Measurements from ENCODE around the gene KMT2B. TPM values are rescaled to one million over a fixed set of nuclear protein-coding genes. Genes with fewer than 3 reads are reported as not detected.
"Not testable (repeated sequence)": the region's sequence is repeated elsewhere in the genome, so short reads cannot be mapped to it uniquely, and the experiment has no call there.

KMT2B gene
- total RNA-seq, 6 experiments from 2014 or later: 10.5 to 23.1 (median 15.0) TPM

DNA sequence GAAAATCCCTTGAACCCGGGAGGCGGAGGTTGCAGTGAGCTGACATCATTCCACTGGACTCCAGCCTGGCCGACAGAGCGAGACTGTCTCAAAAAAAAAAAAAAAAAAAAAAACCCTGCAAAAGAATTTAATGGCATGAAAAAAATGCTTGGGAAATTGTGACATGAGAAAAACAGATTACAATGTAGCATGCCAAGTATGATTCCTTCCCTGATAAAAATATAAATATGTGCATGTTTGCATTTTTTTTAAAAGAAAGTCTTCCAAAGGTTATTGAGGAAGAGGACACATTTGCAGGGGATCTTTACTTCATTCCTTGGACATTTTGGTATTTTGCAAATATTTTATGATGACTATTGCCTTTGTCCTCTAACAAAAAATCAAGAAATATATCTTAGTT, 28.0 kb upstream of the KMT2B start:
- no peak for ATAC-seq
- 56% methylated on average over 2 of the region's 4 CpGs for WGBS (ENCODE audit: insufficient coverage, low coverage, low lambda C conversion rate, missing lambda C conversion rate)
- Histone ChIP-seq H3K27ac (no peak overlapping the region), H3K4me3 (no peak overlapping the region), H3K36me3 (no peaks in the 10 kb centered on the region), H3K27me3 (no peaks in the 10 kb centered on the region), H3K9me3 (no peaks in the 10 kb centered on the region), H3K4me1 (no peaks in the 10 kb centered on the region)
- TF ChIP-seq POLR2A (IDR thresholded peaks at IDR 0.05): no peak
- TF ChIP-seq, protein P1, sequence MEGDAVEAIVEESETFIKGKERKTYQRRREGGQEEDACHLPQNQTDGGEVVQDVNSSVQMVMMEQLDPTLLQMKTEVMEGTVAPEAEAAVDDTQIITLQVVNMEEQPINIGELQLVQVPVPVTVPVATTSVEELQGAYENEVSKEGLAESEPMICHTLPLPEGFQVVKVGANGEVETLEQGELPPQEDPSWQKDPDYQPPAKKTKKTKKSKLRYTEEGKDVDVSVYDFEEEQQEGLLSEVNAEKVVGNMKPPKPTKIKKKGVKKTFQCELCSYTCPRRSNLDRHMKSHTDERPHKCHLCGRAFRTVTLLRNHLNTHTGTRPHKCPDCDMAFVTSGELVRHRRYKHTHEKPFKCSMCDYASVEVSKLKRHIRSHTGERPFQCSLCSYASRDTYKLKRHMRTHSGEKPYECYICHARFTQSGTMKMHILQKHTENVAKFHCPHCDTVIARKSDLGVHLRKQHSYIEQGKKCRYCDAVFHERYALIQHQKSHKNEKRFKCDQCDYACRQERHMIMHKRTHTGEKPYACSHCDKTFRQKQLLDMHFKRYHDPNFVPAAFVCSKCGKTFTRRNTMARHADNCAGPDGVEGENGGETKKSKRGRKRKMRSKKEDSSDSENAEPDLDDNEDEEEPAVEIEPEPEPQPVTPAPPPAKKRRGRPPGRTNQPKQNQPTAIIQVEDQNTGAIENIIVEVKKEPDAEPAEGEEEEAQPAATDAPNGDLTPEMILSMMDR (IDR thresholded peaks at IDR 0.05): no peak
- no peak for DNase-seq
- intact Hi-C loops (cut with DNase I): loop anchor here (10.0 kb wide), 2 partner anchors 135 to 145 kb away; no protein-coding TSS in a partner anchor

DNA sequence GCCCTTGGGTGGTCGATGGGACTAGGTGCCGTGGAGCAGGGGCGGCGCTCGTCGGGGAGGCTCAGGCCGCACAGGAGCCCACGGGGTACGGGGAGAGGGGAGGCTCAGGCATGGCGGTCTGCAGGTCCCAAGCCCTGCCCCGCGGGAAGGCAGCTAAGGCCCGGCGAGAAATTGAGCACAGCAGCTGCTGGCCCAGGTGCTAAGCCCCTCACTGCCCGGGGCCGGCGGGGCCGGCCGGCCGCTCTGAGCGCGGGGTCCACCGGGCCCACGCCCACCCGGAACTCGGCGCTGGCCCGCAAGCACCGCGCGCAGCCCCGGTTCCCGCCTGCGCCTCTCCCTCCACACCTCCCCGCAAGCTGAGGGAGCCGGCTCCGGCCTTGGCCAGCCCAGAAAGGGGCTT, 26.7 kb upstream of the KMT2B start:
- not testable (repeated sequence) for H3K4me3 ChIP-seq, H3K27ac ChIP-seq, H3K27me3 ChIP-seq, H3K9me3 ChIP-seq, DNase-seq, H3K4me1 ChIP-seq, ATAC-seq, H3K36me3 ChIP-seq
- intact Hi-C loops (cut with DNase I): loop anchor here (10.0 kb wide), 2 partner anchors 134 to 144 kb away; no protein-coding TSS in a partner anchor
- WGBS (ENCODE audit: insufficient coverage, low coverage, low lambda C conversion rate, missing lambda C conversion rate): no CpG with 5 or more reads among the region's 37 CpGs

DNA sequence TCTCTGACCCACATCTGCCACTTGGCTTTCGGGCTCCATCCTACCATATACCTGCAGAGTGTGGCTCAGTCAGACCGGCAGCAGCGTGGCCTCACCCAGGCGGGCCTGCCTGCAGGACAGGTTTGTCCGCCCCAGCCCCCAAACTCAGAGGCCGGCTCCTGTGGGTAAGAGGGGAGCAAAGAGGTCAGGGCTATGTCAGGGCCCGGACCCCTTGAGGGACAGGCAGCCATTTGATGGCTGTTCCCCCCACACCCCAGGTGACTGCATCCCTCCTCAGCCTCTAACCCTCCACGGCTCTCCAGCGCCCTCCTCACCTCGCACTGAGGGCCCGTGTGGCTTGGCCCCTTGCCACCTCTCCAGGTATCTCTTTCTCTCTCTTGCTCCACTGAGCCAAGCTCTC, 25.8 kb upstream of the KMT2B start:
- TF ChIP-seq, protein P1 (IDR thresholded peaks at IDR 0.05): no peak
- TF ChIP-seq POLR2A (IDR thresholded peaks at IDR 0.05): no peak
- no peak for DNase-seq
- H3K4me3 ChIP-seq: no peak overlapping the region
- no peaks in the 10 kb centered on the region for H3K27me3 ChIP-seq
- intact Hi-C loops (cut with DNase I): loop anchor here (10.0 kb wide), 2 partner anchors 133 to 143 kb away; no protein-coding TSS in a partner anchor
- H3K4me1 ChIP-seq: no peaks in the 10 kb centered on the region
- H3K36me3 ChIP-seq: no peaks in the 10 kb centered on the region
- H3K9me3 ChIP-seq: no peaks in the 10 kb centered on the region
- H3K27ac ChIP-seq: no peak overlapping the region
- ATAC-seq: no peak
- 44% methylated on average over 5 of the region's 11 CpGs for WGBS (ENCODE audit: insufficient coverage, low coverage, low lambda C conversion rate, missing lambda C conversion rate)

DNA sequence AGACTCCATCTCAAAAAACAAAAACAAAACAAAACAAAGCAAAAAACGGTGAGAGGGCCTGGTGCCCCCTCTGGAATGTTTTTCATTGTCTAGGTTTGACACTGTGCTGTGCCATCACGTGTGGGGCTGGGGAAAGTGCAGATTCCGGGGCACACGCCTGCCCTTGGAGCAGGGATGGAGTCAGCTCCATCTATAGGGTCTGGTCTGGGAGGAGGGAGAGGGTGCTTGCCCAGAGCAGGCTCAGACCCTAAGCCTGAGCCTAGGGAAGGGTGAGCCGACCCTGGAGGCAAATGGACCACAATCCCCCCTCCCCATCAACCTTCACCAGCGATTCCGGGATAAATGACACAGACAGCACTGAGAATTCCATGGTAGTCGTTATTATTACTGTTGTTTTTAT, 24.4 kb upstream of the KMT2B start:
- Histone ChIP-seq H3K4me1 (no peaks in the 10 kb centered on the region), H3K4me3 (no peak overlapping the region), H3K27me3 (no peaks in the 10 kb centered on the region), H3K9me3 (no peaks in the 10 kb centered on the region), H3K36me3 (no peaks in the 10 kb centered on the region), H3K27ac (no peak overlapping the region)
- WGBS (ENCODE audit: insufficient coverage, low coverage, low lambda C conversion rate, missing lambda C conversion rate): 4% methylated on average over 7 of the region's 8 CpGs
- intact Hi-C loops (cut with DNase I): loop anchor here (10.0 kb wide), 2 partner anchors 131 to 141 kb away; no protein-coding TSS in a partner anchor
- no peak for TF ChIP-seq POLR2A (IDR thresholded peaks at IDR 0.05)
- TF ChIP-seq, protein P1 (IDR thresholded peaks at IDR 0.05): no peak
- ATAC-seq (peak in 2 of 4 donors; percentile 10 to 26), DNase-seq (no peak)

DNA sequence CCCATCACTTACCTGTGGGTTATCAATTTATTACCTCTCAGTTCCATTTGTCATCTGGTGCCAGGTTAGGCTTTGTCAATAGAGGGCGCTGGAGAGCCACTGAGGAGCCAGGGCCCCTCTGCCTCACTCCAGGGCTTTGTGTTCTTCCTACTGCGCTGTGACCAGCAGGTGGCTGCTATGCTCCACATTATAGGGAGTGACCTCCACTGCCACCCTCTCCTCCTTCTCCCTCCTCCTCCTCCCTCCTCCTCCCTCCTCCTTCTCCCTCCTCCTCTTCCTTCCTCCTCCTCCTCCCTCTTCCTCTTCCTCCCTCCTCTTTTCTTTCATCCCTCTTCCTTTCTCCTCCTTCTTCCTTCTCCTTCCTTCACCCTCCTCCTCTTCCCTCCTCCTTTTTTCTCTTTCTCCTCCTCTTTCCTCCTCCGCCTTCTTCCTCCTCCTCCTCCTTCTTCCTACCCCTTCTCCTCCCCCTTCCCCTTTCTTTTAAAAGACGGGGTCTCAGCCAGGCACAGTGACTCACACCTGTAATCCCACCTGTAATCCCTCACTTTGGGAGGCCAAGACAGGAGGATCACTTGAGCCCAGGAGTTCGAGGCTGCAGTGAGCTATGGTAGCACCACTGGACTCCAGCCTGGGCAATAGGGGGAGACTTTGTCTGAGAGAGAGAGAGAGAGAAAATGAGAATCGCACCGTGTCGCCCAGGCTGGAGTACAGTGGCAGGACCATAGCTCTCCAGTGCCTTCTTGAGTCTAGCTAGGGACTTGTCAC, 23.8 kb upstream of the KMT2B start:
- no peak overlapping the region for H3K4me3 ChIP-seq
- ATAC-seq (peak; percentile 100), DNase-seq (peak; percentile 84 to 87 (median 87))
- no peaks in the 10 kb centered on the region for H3K36me3 ChIP-seq
- H3K27me3 ChIP-seq: no peaks in the 10 kb centered on the region
- H3K9me3 ChIP-seq: no peaks in the 10 kb centered on the region
- intact Hi-C loops (cut with DNase I): loop anchor here (10.0 kb wide), 2 partner anchors 131 to 141 kb away; no protein-coding TSS in a partner anchor
- H3K4me1 ChIP-seq: no peaks in the 10 kb centered on the region
- TF ChIP-seq, protein P1 (IDR thresholded peaks at IDR 0.05): peak; percentile 95 to 99 (median 96)
- no peak for TF ChIP-seq POLR2A (IDR thresholded peaks at IDR 0.05)
- no peak overlapping the region for H3K27ac ChIP-seq
- 20% methylated on average over 7 of the region's 8 CpGs for WGBS (ENCODE audit: insufficient coverage, low coverage, low lambda C conversion rate, missing lambda C conversion rate)

Measured in right lobe of liver (tissue), 6 donors.